ENCODE data around the gene PTPRS. TPM values are rescaled to one million over a fixed set of nuclear protein-coding genes. Genes with fewer than 3 reads are reported as not detected.

The PTPRS gene
- polyA plus RNA-seq, 3 donors, result 0.03 TPM; not detected in 2

DNA sequence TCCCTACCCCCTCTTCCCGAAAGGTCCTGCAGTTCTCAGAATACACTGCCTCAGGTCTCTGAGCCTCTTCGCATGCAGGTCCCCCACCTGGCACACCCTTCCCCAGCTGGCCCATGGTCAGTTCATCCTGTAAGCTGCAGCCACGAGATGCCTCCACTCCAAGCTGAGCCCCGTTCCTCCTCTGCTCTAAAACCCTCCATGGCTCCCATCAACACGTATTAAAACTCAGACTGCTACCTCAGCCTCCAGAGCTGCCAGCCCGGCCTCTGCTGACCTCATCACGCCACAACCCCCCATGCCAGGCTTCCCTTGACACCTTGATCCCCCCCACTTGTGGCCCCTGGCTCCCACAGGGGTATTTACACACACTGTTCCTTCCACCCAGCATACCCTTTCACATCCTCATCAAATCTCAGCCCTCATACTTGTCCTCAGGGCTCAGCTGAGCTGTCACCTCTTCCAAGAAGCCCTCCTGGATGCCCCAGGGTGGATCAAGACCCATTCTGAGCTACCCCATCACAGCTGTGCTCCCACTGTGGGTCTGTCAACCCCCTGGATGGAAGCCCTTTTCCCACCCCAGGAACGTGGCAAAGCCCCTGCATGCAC, 48.9 kb downstream of the PTPRS start:
- peaks cover 0 to 6% (median 0%) of the 10 kb centered on the region in 7 donors for H3K9me3 Mint-ChIP-seq
- peak overlapping the region in 1 of 2 donors; percentile 64 for H3K4me3 Mint-ChIP-seq
- H3K36me3 Mint-ChIP-seq, result no peaks in the 10 kb centered on the region
- H3K9me3 ChIP-seq (replicated peaks in 1 of 2; ENCODE audit: control insufficient read depth in 1 of 2, insufficient read depth in 1 of 2, low read length in 2 of 2), result no peaks in the 10 kb centered on the region
- no peaks in the 10 kb centered on the region for H3K79me2 ChIP-seq (ENCODE audit: insufficient read depth, low read length)
- intact Hi-C loops (cut with micrococcal nuclease), result no loop called here
- no peak overlapping the region for H3K9ac ChIP-seq (ENCODE audit: insufficient read depth, low read length, poor library complexity, severe bottlenecking)
- H3K27me3 Mint-ChIP-seq (ENCODE audit: low read depth in 3 of 3), result peaks cover 31 to 39% (median 39%) of the 10 kb centered on the region in 3 donors
- no peak overlapping the region for H3K27ac ChIP-seq (ENCODE audit: low read depth in 1 of 2, low read length in 2 of 2)
- H3K4me2 ChIP-seq (replicated peaks; ENCODE audit: extremely low read depth, low read length, poor library complexity, severe bottlenecking), result no peak overlapping the region
- peaks cover 5 to 25% of the 10 kb centered on the region in 2 donors for H3K27me3 ChIP-seq (ENCODE audit: control insufficient read depth in 2 of 2, insufficient read depth in 2 of 2, low read length in 2 of 2)
- H2AFZ ChIP-seq (ENCODE audit: insufficient read depth, low read depth, low read length, poor library complexity, severe bottlenecking), result no peak overlapping the region
- DNase-seq, result no peak
- no peaks in the 10 kb centered on the region for H3K4me1 ChIP-seq (ENCODE audit: control insufficient read depth in 1 of 2, insufficient read depth in 2 of 2, low read length in 2 of 2)
- no peaks in the 10 kb centered on the region for H4K20me1 ChIP-seq (ENCODE audit: insufficient read depth, low read length)
- WGBS (ENCODE audit: insufficient coverage), result 76% methylated on average over 7 of the region's 8 CpGs
- no peak for TF ChIP-seq CTCF (IDR thresholded peaks at IDR 0.05)
- H3K4me1 Mint-ChIP-seq, result peaks cover 9% of the 10 kb centered on the region
- peak overlapping the region in 1 of 7 donors; percentile 74 for H3K27ac Mint-ChIP-seq
- no peak overlapping the region for H3K4me3 ChIP-seq (replicated peaks in 1 of 3; ENCODE audit: low read depth in 2 of 3, low read length in 3 of 3)
- H3K36me3 ChIP-seq (replicated peaks in 1 of 2; ENCODE audit: control insufficient read depth in 1 of 2, insufficient read depth in 2 of 2, low read length in 2 of 2), result no peaks in the 10 kb centered on the region

Other genes with a start within 250 kb of the PTPRS start
- gene ZNRF4, start 114.6 kb upstream of the PTPRS start, polyA plus RNA-seq, result not detected
- under 1 TPM in 1 of 3 donors, not detected in 2; 0.11 TPM for gene TINCR, start 227.1 kb upstream of the PTPRS start, polyA plus RNA-seq